HCT116 (cell line): ENCODE data around the gene PTMS.

Experiments used
- POLR2A ChIP-seq: IDR thresholded peaks from 2 replicates; pipeline ENCODE4 v1.7.0; 2011; ENCODE audit warnings: borderline replicate concordance; ENCODE audit not compliant: insufficient read depth, insufficient read length; ENCODE audit errors: extremely low read depth
- POLR2AphosphoS5 ChIP-seq: IDR thresholded peaks from 2 replicates; pipeline ENCODE4 v1.6.1; 2011; ENCODE audit warnings: mild to moderate bottlenecking, low read depth, low read length, moderate library complexity
- SP1 ChIP-seq: IDR thresholded peaks from 2 replicates; pipeline ENCODE4 v1.6.1; 2012; ENCODE audit warnings: low read depth
- SRF ChIP-seq: IDR thresholded peaks from 2 replicates; pipeline ENCODE4 v1.6.1; 2012; ENCODE audit warnings: low read depth
- TF ChIP-seq, protein P1 (sequence below), 3 experiments: fragments of 200-600 bp in 1 of 3; sonication (generic) in 1 of 3; IDR thresholded peaks in 2 of 3; conservative IDR thresholded peaks in 1 of 3; 2 replicates each; pipeline ENCODE4 v1.5.1; 2012 to 2017; ENCODE audit warnings: low read depth in 2 of 3, low read length in 2 of 3, antibody characterized with exemption in 1 of 3, borderline replicate concordance in 1 of 3, control low read depth in 1 of 3, mild to moderate bottlenecking in 1 of 3, mixed read lengths in 1 of 3, mixed run types in 1 of 3, moderate library complexity in 1 of 3; ENCODE audit not compliant: insufficient read depth in 1 of 3
- TF ChIP-seq, protein P2 (sequence below): IDR thresholded peaks from 2 replicates; pipeline ENCODE4 v1.6.1; 2012

DNA sequence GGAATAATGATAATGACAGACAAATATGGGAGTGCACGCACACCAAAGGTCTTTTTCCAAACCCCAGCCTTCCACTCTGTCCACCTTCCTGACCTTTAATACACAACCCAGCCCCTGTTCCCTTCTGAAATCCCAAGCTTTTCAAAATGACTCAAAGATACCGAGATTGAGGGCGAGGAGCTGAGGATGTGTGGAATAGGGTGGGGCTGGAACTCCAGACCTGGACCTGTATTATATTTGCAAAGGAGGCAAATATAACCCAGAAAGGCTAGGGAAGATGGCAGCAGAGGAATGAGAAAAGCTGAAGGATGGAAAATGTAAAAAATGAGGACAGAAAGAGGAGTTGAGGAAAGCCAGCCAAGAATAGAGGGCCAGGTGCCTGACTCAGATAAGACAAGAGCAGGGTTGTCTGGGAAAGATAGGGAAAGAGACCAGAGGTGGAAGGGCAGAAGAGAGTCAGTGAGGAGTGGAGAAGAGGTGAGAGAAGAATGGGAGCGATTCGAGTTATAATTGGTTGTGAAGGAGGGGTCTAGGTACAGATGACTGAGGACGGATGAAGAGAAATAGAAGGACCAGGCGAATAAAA is 1.0 kb upstream of the PTMS start:
- TF ChIP-seq POLR2A (no peak), POLR2AphosphoS5 (no peak; the same call in 1 of the 2 replicates), SRF (no peak), SP1 (no peak)
- TF ChIP-seq, protein P1, sequence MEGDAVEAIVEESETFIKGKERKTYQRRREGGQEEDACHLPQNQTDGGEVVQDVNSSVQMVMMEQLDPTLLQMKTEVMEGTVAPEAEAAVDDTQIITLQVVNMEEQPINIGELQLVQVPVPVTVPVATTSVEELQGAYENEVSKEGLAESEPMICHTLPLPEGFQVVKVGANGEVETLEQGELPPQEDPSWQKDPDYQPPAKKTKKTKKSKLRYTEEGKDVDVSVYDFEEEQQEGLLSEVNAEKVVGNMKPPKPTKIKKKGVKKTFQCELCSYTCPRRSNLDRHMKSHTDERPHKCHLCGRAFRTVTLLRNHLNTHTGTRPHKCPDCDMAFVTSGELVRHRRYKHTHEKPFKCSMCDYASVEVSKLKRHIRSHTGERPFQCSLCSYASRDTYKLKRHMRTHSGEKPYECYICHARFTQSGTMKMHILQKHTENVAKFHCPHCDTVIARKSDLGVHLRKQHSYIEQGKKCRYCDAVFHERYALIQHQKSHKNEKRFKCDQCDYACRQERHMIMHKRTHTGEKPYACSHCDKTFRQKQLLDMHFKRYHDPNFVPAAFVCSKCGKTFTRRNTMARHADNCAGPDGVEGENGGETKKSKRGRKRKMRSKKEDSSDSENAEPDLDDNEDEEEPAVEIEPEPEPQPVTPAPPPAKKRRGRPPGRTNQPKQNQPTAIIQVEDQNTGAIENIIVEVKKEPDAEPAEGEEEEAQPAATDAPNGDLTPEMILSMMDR (IDR thresholded peaks at IDR 0.05 in 2 of 3, conservative IDR thresholded peaks at IDR 0.05 in 1 of 3; ENCODE audit: borderline replicate concordance in 1 of 3, insufficient read depth in 1 of 3, low read depth in 2 of 3, low read length in 2 of 3) = no peak
- TF ChIP-seq, protein P2, sequence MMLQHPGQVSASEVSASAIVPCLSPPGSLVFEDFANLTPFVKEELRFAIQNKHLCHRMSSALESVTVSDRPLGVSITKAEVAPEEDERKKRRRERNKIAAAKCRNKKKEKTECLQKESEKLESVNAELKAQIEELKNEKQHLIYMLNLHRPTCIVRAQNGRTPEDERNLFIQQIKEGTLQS = no peak
